Neural crest cell (in vitro differentiated cells): Measurements from ENCODE around the gene STIM2. TPM values are rescaled to one million over a fixed set of nuclear protein-coding genes. Genes with fewer than 3 reads are reported as not detected.
A peak's percentile ranks its signal among the peaks of the same experiment; 100 is the strongest.

Experiments used
- DNase-seq: peaks from one replicate; pipeline ENCODE4 v3.0.0; 2021; ENCODE audit warnings: low read depth, mixed read lengths, low spot score
- H3K27ac Mint-ChIP-seq: one replicate; pipeline ENCODE4 v1.8.0; 2021; ENCODE audit warnings: mild to moderate bottlenecking, mixed read lengths; ENCODE audit not compliant: unreplicated experiment
- H3K27me3 Mint-ChIP-seq: 2 replicates; pipeline ENCODE4 v1.8.0; 2021; ENCODE audit warnings: low read depth, mild to moderate bottlenecking, mixed read lengths
- H3K36me3 Mint-ChIP-seq: 2 replicates; pipeline ENCODE4 v1.8.0; 2021; ENCODE audit warnings: low read depth, mild to moderate bottlenecking, mixed read lengths
- H3K4me1 Mint-ChIP-seq: 2 replicates; pipeline ENCODE4 v1.8.0; 2021; ENCODE audit warnings: mixed read lengths
- H3K4me3 Mint-ChIP-seq: one replicate; pipeline ENCODE4 v1.8.0; 2021; ENCODE audit warnings: mild to moderate bottlenecking, mixed read lengths
- H3K9me3 Mint-ChIP-seq: 2 replicates; pipeline ENCODE4 v1.8.0; 2021; ENCODE audit warnings: mixed read lengths
- total RNA-seq: library from RNA; stranded (reverse); gene quantifications from 2 replicates; pipeline ENCODE4 v1.2.1, GENCODE V29; 2021
- TF ChIP-seq, protein P1 (sequence below): fragments of 200-600 bp; sonication (generic); conservative IDR thresholded peaks from 2 replicates; pipeline ENCODE4 v1.5.0; 2021; ENCODE audit warnings: antibody characterized with exemption, mild to moderate bottlenecking

The STIM2 gene
- total RNA-seq, 1 donor from 2014 or later: 30.5 TPM

DNA sequence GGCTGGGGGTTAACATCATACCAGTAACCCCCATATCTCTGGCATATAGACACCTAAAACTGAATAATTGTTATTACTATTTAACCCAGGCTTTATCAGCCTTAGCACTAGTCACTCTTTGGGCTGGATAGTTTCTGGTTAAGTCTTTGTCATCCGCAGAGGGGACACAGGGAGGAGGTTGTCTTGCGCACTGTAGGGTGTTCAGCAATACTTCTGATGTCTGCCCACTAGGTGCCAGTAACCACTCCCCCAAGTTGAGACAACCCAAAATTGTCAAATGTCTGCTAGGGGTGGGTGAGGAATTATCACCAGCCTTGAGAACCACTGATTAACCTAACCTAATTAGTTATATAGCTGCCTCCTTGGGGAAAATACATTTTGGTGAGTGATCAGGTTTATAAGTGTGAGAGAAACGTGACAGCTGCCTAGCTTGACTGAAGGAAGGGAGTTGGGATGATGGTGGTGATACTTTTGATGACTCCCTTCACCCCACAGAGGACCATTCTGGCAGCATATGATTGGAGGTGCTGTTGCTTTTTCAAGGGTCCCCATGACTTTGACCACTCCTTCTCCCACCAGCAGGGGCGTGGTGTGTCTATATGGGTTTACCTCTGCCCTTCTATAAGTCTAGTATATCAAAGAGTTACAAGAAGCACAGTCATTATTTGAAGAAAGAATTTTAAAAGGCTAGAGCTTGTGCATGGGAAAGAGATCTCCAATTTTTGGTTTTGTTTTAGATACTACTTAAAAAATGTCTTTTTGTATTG lies 140.9 kb downstream of the STIM2 start:
- Mint-ChIP-seq H3K36me3 (no peaks in the 10 kb centered on the region), H3K4me1 (no peaks in the 10 kb centered on the region), H3K9me3 (no peaks in the 10 kb centered on the region), H3K27ac (peak overlapping the region; percentile 72), H3K4me3 (no peak overlapping the region), H3K27me3 (no peaks in the 10 kb centered on the region)
- DNase-seq: no peak
- TF ChIP-seq, protein P1, sequence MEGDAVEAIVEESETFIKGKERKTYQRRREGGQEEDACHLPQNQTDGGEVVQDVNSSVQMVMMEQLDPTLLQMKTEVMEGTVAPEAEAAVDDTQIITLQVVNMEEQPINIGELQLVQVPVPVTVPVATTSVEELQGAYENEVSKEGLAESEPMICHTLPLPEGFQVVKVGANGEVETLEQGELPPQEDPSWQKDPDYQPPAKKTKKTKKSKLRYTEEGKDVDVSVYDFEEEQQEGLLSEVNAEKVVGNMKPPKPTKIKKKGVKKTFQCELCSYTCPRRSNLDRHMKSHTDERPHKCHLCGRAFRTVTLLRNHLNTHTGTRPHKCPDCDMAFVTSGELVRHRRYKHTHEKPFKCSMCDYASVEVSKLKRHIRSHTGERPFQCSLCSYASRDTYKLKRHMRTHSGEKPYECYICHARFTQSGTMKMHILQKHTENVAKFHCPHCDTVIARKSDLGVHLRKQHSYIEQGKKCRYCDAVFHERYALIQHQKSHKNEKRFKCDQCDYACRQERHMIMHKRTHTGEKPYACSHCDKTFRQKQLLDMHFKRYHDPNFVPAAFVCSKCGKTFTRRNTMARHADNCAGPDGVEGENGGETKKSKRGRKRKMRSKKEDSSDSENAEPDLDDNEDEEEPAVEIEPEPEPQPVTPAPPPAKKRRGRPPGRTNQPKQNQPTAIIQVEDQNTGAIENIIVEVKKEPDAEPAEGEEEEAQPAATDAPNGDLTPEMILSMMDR: no peak

DNA sequence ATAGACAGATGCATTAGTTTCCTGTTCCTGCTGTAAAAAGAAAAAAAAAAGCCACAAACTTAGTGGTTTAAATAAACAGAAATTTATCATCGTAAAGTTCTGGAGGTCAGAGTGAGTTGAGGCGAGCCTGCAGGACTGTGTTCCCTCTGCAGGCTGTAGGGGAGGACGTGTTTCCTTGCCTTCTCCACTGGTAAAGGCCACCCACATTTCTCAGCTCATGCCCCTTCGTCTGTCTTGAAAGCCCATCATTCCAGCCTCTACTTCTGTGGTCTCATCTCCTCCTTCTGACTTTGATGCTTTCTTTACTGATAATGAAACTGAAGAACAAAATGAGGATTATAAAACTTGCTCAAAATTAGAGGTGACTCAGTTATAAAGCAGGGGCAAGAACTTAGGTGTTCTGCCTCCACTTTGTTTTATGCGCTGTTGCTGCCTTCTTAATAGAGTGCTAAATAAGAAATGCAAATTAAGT lies 143.0 kb downstream of the STIM2 start:
- TF ChIP-seq, protein P1: no peak
- no peak for DNase-seq
- Mint-ChIP-seq H3K27ac (no peak overlapping the region), H3K4me1 (no peaks in the 10 kb centered on the region), H3K27me3 (no peaks in the 10 kb centered on the region), H3K9me3 (no peaks in the 10 kb centered on the region), H3K36me3 (no peaks in the 10 kb centered on the region), H3K4me3 (no peak overlapping the region)

DNA sequence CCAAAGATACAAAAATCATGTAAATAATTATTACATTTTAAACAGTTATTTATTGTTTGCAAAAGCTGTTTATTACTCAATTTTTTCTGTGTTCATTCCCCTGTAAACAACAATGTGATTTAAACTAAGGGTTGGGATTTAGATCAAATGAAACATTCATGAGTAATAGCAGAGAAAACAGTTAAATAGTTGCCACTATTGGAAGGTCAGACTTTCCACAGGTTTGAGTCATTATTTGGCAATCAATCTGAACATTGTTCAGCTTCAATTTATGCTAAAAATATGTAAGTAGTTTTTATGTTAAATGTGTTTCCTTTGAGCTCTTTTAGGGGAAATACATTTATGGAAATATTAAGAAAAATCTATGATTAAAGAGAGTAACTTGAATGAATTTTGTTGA lies 144.9 kb downstream of the STIM2 start:
- Mint-ChIP-seq H3K36me3 (no peaks in the 10 kb centered on the region), H3K27ac (no peak overlapping the region), H3K4me3 (no peak overlapping the region), H3K9me3 (no peaks in the 10 kb centered on the region), H3K27me3 (no peaks in the 10 kb centered on the region), H3K4me1 (no peaks in the 10 kb centered on the region)
- TF ChIP-seq, protein P1: no peak
- no peak for DNase-seq

DNA sequence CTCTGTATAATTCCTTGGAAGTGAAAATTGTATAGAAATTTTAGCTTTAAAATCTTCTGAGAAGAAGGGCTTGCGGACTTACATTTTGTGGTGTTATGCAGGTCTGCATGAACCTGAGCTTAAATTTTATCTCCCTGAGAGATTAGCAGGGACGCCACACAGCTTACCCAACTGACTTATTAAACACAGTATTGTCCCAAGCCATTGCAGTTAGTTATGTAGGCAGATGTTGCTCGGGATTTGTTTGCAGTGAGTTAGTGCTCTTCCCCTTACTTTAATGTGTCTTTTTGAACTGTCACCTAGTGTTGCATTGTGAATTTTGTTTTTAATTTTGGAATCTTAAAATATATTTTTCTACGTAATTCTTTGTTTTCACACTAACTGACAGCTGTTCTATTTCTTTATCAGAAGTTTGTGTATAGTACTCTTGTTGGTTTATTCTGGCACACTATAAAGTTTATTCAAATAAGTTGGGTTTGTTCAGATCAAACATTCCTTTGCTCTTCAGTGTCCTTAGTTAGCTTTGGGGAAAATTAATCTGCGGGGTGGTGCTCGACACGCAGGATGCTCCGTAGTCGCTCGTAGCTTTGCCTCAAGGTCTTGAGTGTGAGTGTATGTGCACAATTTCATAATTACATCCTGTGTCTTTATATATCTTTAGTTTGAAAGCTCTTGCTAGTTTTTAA lies 145.4 kb downstream of the STIM2 start:
- no peaks in the 10 kb centered on the region for H3K4me1 Mint-ChIP-seq
- no peaks in the 10 kb centered on the region for H3K36me3 Mint-ChIP-seq
- TF ChIP-seq, protein P1: no peak
- no peak overlapping the region for H3K4me3 Mint-ChIP-seq
- DNase-seq: no peak
- H3K27ac Mint-ChIP-seq: no peak overlapping the region
- no peaks in the 10 kb centered on the region for H3K9me3 Mint-ChIP-seq
- no peaks in the 10 kb centered on the region for H3K27me3 Mint-ChIP-seq

DNA sequence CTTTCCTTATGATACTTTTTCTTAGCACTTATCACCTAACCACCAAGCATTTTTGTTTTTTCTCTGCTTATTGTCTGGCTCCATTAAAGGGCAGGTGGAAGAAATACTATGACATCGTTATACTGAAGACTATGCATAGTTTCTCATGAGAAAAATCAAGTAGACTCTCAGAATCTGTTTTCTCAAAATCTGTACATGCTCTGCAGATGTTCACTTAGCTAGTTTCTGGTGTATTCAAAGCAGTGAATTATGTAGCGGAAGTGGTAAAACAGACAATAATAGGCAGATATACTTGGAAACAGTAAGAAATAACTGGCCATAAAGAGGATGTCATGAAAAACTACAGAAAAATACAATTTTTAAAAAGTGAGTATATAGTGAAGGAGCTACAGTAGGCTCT lies 146.0 kb downstream of the STIM2 start:
- Mint-ChIP-seq H3K4me1 (no peaks in the 10 kb centered on the region), H3K4me3 (no peak overlapping the region), H3K9me3 (no peaks in the 10 kb centered on the region), H3K27me3 (no peaks in the 10 kb centered on the region), H3K36me3 (no peaks in the 10 kb centered on the region), H3K27ac (no peak overlapping the region)
- DNase-seq: no peak
- TF ChIP-seq, protein P1: no peak
